HG03439 (cell line): Measurements from ENCODE around the gene PDIA2.

Source experiments
- ATAC-seq: cut with Tn5 transposase; IDR thresholded peaks from one replicate; pipeline ENCODE4 v1.9.1; 2021; ENCODE audit warnings: mild to moderate bottlenecking, moderate library complexity; ENCODE audit not compliant: unreplicated experiment

PDIA2 gene

DNA sequence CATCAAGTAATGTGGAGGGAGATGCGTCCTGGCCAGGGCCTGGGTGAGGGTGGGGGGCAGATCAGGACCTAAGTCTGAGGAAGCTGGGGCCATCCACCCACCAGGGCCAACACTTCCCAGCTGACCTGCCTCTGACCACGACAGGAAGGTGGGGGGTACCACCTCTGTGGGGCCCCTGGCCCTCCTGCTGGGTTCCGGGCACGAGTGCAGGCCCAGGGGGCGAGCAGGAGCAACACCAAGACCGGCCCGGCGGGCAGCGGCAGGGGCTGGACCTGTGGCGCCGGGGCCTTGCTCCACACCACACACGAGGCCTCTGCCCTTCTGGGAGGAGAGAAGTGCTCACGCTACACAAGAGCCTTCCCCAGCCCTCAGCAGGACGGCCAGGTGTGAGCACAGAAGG lies 13.3 kb downstream of the PDIA2 start:
- no peak for ATAC-seq

DNA sequence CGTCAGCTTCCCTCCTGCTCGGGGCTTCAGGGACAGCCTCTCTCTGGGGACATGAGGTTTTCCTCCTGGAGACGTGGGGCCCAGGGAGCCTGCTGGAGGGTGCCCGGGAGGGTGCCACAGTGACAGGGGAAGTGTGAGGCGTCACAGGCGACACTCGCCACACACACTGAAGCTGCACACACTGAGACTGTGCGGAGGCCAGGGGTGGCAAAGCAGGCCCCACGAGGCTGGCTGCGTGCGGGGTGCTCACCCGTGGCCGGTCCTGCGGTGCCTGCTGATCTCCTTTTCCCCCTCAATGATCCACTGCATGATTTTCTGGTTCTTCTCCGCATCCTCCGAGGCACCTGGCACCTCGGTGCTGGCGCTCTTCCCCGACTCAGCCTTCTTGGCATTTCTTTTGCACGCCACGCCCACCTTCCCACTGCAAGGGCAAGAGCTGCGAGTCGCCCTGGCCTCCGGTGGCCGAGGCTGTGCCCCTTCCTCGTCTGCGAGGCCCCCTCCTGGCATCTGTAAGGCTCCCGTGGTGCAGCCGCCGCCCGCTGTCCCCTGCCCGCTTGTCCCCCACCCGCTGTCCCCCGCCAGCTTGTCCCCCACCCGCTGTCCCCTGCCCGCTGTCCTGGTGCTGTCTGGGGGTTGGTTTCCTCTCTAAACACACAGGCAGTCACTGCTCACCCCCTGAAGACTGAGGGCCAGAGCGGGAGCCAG lies 14.0 kb downstream of the PDIA2 start:
- no peak for ATAC-seq

DNA sequence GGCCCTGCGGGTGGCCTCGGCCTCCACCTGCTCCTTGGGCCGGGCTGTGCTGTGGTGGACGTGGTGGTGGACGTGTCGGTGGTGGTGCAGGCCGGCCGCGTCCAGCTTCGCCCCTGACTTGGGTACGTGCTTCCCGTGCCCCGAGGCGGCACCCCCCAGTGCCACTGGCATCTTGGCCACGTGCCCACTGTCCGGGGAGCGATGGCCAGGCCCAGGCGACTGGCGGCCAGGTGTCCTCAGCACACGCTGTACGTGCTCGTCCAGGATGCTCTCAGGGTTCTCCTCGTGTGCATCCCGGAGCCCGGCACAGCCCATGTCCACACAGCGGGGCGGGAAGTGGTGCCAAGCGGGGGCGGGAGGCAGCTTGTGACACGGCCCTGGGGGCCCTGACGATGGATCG lies 14.9 kb downstream of the PDIA2 start:
- ATAC-seq: no peak

DNA sequence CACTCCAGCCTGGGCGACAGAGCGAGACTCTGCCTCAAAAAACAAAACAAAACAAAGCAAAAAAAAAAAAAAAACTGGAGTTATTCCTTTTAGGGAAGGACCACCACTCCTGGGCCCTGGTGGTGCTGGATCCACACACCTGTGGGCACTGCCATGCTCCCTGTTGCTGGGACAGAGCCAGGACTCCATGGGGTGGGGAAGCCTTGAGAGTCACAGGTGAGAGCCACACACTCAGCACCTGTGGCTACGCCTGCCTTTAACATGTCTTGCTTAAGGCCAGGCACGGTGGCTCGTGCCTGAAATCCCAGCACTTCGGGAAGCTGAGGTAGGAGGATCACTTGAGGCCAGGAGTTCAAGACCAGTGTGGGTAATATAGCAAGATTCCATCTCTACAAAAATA lies 18.3 kb downstream of the PDIA2 start:
- no peak for ATAC-seq

DNA sequence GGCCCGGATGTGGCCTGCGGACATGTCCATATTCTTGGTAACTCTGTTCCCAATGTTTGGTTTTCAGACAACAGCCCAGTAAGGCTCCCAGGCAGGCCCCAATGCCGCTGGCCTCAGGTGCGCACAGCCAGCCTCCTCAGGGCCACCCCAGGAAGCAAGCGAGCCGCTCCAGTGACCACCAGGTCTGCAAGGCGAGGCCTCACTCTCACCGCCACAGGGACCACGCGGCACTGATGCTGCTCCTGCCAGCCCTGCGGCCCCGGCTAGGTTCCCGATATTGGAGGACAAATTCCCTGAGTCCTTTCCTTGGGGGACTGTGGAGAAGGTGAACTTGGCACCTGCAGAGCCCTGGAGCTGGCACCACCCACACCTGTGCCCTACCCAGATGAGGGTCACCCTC lies 19.0 kb downstream of the PDIA2 start:
- ATAC-seq: no peak

DNA sequence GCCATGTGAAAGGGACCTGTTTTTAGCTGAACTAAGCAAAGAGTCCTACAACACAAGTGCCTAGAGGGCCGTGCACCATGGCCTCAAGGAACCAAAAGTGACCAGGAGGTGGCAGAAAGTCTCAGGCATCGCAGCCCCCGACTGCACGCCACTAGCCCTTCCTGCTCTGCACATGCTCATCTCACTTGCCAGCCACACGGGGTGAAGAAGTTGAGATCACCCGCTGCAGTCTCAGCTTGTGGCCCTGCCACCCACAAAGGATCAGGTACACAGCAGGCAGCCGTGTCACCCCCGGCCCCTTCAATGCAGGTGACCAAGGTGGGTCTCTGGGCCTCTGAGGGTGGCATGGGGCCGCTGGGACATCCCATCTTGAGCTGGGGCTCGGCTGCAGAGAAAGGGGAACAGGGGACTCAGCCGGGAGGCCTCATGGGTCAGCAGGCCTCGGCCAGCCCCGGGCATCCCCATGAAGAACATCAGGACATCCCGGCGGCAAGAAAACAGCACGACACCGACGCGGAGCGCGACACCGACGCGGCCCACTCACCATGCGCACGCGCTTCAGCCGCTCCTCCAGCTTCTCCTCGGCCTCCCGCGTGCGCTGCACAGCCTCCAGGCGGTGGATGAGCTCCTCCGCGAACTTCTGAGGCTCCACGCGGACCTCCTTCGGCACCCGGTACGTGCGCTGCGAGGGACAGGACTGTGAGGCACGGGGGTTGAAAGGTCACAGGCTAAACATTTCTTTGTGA lies 21.0 kb downstream of the PDIA2 start:
- no peak for ATAC-seq

DNA sequence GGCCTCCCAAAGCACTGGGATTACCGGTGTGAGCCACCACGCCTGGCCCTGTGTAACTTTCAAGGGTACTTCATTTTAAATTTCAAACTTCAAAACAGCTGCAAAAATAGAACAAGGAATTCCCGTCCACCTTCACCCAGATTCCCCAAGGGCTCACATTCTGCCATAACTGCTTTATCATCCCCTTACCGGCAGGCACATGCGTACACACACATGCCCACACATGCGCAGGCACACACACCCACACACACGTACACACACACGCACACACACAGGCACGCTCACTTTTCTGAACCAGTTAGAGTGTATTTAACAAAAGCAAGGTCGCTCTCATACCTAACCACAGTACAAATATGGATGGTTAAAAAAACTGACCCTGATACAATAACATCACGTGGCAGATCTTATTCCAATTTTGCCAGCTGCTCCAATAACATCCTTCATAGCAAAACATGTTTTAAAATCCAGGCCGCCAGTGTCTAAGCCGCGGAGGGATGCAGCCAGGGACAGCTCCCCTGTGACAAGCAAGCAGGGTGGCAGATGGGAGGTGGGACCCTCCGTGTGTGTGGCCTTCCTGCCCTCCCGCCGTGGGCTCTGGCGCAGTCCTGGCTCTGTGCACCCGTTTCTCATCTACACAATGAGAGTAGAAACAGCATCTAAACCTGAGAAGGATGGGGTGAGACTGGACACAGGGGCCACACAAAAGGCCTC lies 23.1 kb downstream of the PDIA2 start:
- no peak for ATAC-seq

DNA sequence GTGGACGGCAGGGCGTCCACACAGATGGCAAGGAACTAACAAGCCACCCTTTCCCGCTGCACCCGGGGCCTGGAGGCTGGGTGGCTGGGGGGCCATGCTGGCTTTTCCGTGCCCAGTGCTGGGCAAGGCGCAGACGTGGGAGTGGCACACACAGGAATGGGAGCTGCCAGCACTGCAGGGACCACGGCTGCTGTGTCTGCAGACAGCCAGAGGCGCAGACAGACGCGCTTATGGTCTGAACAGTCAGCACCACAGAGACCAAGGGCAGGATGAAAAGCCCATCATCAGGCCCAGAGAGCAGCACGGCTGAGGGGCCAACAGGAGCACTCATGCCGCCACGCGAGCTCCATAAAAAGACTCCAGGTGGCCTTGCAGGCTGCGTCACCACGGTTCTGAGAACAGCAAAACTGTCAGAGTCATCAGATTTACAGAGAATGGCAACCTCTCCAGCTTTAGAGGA lies 24.0 kb downstream of the PDIA2 start:
- no peak for ATAC-seq

DNA sequence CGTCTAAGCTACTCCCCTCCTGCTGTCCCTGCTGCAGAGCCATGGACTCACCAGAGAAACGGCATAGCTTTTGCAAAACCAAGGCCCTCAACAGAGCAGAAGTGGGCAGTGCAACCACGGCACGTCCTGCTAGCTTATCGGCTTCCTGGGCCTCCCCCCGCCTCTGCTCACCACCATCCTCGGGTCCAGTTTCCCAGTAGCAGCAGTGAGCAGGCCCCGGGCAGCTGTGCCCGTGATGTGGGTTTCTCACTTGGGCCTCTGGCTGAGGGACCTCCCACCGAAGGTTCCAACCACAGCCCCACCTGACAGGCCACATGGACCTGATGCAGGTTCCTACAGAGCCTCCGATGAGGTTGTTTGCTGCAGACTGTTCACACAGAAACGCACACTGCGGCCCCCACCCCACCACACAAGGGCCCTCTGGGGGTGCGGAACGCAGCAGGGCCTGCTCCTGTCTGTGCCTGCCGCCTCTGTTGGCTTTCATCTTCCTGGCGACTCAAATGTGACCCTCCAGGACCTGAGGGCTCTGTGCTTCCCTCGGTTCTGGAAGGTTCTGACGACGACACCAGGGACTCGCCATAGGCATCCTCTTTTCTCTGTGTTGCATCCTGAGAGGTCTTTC lies 24.8 kb downstream of the PDIA2 start:
- ATAC-seq: no peak

DNA sequence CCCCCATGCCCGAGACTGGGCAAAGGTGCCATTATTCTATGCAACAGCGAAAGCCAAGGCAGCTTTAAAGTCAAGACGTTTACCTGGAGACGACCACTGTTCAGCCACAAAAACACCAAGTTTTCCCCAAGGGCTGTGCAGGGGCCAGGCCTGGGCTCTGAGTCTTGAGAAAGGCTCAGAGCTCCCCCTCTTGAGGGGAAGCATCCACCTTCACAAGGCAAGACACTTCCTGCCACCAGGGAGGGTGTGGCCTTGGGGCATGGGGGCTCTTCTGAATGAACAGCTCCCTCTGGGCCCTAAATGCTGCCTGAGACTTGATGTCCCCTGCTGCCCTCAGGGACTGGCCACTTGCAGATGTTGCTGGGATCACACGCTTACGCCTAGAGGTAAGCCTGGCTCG lies 26.5 kb downstream of the PDIA2 start:
- no peak for ATAC-seq

DNA sequence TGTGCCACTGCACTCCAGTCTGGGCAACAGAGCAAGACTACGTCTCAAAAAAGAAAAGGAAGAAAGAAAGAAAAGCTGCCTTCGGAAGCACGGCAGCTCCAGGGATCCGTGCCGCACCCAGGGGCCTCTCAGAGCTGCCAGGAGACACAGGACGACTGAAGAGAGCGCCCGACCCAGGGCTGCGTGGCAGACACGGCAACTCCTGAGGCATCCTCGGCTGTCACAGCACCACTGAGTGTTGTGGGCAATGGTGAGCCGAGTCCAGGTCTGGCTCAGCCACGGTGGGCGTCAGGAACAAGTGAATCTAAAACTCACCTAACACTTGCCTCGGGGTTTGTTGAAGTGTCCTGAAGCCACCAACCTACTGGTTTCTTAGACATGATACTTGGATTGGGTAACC lies 28.8 kb downstream of the PDIA2 start:
- no peak for ATAC-seq

DNA sequence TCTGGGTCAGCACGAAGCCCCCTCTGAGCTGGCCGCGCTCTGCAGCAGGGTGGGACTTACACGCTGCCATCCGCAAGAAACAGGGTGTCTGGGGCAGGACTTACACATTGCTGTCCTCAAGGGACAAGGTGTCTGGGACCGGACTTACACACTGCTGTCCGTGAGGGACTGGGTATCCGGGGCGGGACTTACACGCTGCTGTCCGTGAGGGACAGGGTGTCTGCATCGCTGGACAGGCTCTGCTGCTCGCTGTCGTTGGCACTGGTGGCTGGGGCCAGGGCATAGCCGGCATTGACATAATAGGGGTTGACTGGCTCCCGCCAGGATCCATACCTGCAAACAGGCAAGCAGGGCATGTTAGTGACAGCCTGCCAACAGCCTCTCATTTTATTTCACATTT lies 31.4 kb downstream of the PDIA2 start:
- no peak for ATAC-seq

DNA sequence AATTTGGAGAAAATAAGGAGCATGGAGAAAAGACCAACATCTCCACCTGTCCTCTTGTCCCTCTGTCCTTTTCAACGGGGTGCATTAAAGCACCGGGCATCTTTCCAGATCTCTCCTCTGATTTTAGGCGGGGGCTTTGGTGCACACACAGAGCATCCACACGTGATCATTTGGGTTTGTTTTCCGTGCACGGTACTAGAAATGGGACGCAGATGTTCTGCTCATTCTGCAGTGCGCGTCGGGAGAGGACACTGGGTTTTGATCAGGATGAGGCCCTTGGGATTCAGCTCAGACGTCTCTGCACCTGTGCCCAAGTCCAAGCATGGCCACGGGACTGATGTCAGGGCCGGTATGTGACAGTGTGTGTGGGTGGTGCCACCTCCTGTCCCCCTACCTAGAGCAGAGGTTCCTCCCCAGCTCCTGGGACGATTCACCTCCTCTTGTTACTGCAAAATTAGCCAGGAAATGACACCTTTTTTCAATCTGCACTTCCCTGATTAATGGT lies 31.9 kb downstream of the PDIA2 start:
- ATAC-seq: no peak

DNA sequence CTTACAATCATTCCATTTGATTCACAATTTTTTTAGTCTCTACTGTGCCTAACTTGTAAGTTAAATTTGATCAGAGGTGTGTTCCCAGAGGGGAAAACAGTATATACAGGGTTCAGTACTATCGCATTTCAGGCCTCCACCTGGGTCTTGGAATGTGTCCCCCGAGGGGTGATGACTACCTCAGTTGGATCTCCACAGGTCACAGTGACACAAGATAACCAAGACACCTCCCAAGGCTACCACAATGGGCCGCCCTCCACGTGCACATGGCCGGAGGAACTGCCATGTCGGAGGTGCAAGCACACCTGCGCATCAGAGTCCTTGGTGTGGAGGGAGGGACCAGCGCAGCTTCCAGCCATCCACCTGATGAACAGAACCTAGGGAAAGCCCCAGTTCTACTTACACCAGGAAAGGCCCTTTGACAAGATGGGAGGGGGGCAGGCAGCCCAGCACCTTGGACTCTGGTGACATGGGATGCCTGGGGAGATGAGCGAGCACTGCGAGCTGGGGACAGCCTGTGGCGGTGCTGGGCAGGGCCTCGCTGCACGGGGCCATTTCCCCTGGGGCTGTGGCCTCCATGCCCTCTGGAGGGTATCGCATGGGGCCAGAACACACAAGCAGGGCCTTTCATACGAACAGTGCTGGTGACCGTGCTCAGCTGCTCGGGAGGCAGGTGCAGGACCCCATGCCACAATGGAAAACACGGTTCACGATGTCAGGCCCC lies 33.9 kb downstream of the PDIA2 start:
- ATAC-seq: no peak

DNA sequence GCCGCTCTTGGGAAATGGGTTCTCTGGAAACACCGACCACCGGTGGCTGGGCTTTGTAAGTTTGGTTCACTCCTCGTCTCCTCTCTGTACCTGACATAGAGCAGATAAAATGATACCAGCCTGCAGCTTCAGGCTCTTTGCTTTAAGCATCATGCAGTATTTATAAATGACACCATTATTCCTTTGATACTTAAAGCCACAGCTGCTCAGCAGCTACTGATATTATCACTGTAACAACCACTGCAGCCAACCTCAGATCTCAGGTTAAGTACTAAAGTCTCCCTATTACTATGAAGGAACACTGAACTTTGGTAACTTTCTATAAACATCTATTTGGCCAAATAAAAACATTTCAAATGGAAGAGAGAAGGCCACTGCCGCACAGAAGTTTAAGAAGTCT lies 34.6 kb downstream of the PDIA2 start:
- no peak for ATAC-seq

DNA sequence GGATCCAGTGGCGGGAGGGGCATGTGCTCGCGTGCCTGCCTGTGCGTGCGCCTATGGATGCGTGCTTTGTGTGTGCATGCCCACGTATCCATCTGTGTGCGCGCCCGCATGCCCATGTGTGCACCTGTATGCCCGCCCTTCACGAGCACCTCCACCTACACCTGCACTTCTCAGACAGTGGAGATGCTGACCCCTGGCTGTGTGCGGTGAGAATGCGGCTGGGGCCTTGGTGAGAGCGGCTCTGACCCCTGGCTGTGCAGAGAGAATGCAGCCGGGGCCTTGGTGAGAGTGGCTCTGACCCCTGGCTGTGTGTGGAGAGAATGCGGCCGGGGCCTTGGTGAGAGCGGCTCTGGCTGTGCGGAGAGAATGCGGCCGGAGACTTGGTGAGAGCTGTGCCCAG lies 35.7 kb downstream of the PDIA2 start:
- no peak for ATAC-seq

DNA sequence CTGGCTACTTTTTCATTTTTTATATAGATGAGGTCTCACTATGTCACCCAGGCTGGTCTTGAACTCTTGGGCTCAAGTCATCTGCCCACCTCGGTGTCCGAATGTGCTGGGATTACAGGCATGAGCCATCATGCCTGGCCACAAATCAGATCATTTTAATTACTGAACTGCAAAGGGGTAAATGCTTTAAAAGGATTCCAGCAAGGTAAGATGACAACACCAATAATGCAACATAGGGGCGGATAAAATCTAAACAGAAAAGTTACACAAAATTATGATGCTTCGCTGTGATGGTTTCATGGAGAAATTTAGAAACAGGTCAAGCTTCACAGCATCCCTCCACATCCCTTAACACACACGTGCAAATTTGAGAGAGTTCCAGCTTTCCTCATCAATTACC lies 37.2 kb downstream of the PDIA2 start:
- no peak for ATAC-seq

DNA sequence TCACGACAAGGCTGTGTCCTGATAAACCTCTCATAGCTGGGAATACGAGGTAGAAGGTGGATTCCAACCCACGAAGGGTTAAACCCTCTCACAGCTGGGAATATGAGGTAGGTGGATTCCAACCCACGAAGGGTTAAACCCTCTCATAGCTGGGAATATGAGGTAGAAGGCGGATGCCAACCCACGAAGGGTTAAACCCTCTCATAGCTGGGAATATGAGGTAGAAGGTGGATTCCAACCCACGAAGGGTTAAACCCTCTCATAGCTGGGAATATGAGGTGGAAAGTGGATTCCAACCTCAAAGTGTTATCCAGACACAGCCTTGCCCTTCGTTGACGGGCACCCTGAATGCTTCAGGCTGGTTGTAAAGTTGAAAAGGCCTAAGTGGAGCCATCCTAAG lies 38.6 kb downstream of the PDIA2 start:
- no peak for ATAC-seq

DNA sequence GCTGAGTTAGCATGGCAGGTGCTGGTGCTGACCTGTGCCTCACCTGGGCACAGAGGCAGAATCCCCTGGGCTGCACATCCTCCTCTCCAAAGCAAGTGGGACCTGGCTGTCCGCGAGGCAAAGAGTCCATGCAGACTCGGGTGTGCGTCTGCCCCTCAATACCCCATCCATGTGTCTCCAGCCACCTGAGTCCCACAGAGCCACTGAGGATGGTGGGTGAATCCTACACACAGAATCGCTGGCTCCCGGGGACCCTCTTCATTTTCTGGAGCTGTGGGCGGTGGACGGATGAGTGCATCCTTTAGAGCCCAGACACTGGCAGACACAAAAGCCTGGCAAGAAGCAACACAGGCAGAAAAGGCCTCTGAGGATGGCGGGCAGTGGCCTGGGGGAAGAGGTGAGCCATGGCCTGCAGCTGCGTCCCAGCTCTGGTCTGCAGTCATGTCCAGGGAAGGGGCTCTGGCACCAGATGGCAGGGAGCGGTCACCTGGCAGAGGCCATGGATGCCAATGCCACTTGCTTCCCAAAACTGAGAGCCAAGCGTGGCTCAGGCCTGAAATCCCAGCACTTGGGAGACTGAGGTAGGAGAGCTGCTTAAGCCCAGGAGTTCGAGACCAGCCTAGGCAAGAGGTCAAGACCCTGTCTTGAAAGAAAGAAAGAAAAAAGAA lies 39.6 kb downstream of the PDIA2 start:
- no peak for ATAC-seq

DNA sequence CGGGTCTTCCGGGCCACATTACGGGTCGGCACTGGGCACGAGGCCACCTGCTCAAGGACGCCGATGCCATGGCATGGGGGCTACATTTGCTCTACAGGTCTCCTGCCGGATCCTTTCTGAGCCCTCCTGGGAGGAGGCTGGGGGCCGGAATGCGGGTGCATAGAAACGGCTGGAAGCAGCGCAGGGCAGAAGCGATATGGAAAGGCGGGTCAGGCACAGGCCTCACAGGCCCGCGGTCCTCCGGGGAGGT lies 41.2 kb downstream of the PDIA2 start:
- no peak for ATAC-seq
